Right ventricle myocardium superior (tissue), 1 donor: Measurements from ENCODE around the gene SYNE1. TPM values are rescaled to one million over a fixed set of nuclear protein-coding genes. Genes with fewer than 3 reads are reported as not detected.
A peak's percentile ranks its signal among the peaks of the same experiment; 100 is the strongest.
"Not testable (repeated sequence)": the region's sequence is repeated elsewhere in the genome, so short reads cannot be mapped to it uniquely, and the experiment has no call there.

Experiments used
- ATAC-seq: fragments of 200-7000 bp; cut with Tn5 transposase; one replicate; pipeline ENCODE4 v1.9.1; 2020; ENCODE audit warnings: mild to moderate bottlenecking; ENCODE audit not compliant: poor library complexity
- DNase-seq: peaks from one replicate; pipeline ENCODE4 v3.0.0-alpha.2; 2020
- intact Hi-C: fragments of 100-400 bp; cut with DNase I; formaldehyde crosslinking; loops from one replicate; pipeline ENCODE4 v1.11.2; 2022
- long read RNA-seq: library from polyadenylated mRNA; unstranded; transcript quantifications from one replicate; pipeline ENCODE4 v2.0.0, GENCODE V29; 2021
- total RNA-seq: library from RNA; stranded (reverse); fragmentation: NEBNext Ultra II Directional; extraction: Animal tissue kit (Norgen Biotek cat#: 25700); gene quantifications from one replicate; pipeline ENCODE4 v1.2.1, GENCODE V29; 2021
- donor health status: DM: no; HTN: yes; CAD: no; lungs with severe emphysema.

SYNE1 gene, protein sequence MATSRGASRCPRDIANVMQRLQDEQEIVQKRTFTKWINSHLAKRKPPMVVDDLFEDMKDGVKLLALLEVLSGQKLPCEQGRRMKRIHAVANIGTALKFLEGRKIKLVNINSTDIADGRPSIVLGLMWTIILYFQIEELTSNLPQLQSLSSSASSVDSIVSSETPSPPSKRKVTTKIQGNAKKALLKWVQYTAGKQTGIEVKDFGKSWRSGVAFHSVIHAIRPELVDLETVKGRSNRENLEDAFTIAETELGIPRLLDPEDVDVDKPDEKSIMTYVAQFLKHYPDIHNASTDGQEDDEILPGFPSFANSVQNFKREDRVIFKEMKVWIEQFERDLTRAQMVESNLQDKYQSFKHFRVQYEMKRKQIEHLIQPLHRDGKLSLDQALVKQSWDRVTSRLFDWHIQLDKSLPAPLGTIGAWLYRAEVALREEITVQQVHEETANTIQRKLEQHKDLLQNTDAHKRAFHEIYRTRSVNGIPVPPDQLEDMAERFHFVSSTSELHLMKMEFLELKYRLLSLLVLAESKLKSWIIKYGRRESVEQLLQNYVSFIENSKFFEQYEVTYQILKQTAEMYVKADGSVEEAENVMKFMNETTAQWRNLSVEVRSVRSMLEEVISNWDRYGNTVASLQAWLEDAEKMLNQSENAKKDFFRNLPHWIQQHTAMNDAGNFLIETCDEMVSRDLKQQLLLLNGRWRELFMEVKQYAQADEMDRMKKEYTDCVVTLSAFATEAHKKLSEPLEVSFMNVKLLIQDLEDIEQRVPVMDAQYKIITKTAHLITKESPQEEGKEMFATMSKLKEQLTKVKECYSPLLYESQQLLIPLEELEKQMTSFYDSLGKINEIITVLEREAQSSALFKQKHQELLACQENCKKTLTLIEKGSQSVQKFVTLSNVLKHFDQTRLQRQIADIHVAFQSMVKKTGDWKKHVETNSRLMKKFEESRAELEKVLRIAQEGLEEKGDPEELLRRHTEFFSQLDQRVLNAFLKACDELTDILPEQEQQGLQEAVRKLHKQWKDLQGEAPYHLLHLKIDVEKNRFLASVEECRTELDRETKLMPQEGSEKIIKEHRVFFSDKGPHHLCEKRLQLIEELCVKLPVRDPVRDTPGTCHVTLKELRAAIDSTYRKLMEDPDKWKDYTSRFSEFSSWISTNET (N-terminal part only)
- 80.1 TPM for total RNA-seq
- long read RNA-seq, transcript SYNE1-203 (18 exons, 3,154 nt) = major isoform, 13 of 41 reads
- long read RNA-seq, partial matches to known transcripts = 16 of 41 reads
- long read RNA-seq, other reads (novel, unspliced or antisense) = 10 of 41 reads

DNA sequence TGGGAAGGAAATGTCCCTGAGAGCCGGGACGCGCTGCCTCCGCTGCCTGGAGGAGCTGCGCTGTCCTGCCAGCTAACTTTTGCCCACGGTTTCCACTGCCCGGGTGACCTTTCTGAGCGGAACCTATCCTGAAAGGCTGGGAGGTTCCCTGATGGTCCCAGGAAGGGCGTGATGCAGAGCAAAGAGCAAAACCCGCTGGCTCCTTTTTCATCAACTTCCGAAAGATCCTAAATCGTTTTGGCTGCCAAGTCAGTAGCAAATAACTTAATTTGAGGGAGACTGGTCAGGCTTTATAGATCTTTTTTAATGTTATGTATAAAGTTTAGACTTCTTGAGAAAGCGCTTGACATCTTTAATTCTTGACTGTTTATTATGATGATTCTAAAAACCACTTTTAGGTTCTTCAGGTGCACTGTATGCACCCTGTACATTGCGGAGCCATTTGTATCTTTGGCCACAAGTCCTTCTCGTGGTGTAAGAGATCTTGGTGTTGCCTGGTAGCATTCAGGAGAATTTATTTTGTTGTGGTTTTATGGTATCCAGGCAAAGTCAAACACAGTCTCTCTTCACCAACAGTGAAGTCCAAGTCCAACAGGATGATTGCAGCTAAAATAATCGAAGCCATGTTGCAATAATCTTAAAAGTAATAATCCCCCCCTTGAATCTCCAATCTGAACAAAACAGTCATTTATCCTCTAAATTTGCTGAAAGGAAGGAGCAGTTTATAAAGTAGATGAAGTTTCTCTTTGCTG lies at the start of gene SYNE1:
TSS of gene SYNE1 (minus strand) at position 67 of the 752 bp plus-strand sequence. CDS start 9,031 bp downstream, outside the sequence.
- ATAC-seq (peak; percentile 26), DNase-seq (no peak)
- intact Hi-C loops = no loop called here

DNA sequence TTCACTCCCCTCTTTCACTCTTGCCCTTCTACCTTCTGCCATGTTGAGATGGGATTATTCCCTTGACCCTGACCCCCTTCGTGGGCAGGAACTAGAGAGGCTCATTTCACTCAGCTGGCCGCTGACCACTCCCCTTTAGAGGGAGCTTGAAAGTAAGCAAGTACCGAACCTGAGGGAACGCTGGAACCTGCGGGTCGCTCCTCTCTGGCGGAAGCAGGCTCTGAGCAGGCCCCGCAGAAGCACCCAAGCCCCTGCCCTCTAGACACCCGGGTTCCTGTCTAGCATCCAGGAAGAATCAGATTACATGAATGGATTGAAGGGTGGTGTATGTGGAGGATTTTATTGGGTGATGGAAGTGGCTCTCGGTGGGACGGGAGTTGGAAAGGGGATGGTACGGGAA lies 48.7 kb upstream of the SYNE1 start:
- DNase-seq = no peak
- no peak for ATAC-seq

DNA sequence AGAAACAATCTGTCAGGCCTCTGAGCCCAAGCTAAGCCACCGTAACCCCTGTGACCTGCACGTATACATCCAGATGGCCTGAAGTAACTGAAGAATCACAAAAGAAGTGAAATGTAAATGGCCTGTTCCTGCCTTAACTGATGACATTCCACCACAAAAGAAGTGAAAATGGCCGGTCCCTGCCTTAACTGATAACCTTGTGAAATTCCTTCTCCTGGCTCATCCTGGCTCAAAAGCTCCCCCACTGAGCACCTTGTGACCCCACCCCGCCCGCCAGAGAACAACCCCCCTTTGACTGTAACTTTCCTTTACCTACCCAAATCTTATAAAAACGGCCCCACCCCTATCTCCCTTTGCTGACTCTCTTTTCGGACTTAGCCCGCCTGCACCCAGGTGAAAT lies 45.8 kb upstream of the SYNE1 start:
- DNase-seq, intact Hi-C loops, ATAC-seq: not testable (repeated sequence)

More for the DNA sequence above, 48.7 kb upstream of the SYNE1 start:
- intact Hi-C loops = no loop called here

DNA sequence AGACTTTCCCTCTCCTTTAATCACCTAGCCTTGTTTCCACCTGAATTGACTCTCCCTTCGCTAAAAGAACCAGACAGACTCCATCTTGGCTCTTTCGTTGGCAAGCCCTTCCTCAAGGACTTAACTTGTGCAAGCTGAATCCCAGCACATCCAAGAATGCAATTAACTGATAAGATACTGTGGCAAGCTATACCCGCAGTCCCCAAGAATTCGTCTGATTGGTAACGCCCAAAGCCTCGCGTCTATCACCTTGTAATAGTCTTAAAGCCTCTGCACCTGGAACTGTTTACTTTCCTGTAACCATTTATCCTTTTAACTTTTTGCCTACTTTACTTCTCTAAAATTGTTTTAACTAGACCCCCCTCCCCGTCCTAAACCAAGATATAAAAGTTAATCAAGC lies 45.0 kb upstream of the SYNE1 start:
- intact Hi-C loops = no loop called here
- DNase-seq (no peak), ATAC-seq (no peak)

DNA sequence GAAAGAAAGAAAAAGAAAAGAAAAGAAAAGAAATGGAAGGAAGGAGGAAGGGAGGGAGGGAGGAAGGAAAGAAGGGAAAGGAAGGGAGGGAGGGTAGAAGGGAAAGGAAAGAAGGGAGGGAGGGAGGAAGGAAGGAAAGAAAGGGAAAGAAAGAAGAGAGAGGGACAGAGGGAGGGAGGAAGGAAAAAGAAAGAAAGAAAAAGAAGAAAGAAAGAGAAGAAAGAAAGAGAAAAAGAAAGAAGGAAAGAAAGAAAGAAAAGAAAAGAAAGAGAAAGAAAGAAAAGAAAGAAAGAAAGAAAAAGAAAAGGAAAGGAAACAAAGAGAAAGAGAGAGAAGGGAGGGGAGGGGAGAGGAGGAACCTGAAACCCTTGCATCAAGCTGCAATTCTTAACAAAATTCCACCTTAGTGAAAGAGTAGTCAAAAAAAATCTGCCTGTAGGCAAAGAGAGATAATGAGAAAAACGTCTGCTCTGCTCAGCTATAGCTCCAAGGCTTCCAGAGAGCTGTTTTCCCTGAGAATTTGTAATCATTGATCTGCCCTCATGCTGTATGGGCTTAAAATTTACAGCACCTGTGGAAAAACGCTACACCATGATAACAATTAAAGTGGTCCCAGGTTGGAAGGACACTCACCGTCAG lies 43.8 kb upstream of the SYNE1 start:
- intact Hi-C loops = no loop called here
- DNase-seq (no peak), ATAC-seq (no peak)

DNA sequence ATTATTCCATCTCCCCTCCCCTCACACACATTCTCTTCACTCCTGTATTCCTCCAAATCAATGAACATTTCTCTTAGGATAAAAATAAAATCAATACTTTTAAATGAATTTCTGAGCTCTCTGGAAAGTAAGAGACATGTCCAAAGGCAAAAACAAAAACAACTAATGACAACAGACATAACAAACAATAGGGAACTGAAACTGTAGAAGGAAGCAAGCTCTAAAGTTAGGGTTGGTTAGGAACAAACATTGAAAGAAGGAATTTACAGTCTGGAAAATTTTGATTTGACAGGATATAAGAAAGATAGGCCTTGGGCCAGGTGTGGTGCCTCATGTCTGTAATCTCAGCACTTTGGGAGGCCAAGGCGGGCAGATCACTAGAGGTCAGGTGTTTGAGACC lies 43.0 kb upstream of the SYNE1 start:
- ATAC-seq = no peak
- no peak for DNase-seq
- intact Hi-C loops = no loop called here

DNA sequence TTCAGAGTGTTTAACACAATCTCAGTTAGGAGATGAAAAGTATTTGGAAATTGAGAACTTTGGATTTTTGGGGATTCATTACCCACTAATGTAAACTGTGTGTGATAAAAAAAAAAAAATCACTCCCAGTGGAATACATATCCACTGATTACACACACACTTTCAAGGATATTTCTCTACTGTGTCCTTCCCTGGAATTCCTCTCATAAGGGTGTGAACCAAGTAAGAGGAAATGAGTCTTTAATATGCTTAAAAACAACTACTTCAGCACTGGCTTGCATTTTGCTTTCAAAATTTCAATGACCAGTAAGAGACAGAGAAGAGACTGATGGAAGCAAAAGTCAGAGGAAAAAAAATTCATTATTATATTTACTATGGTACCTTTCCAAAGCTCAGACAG lies 36.1 kb upstream of the SYNE1 start:
- no peak for DNase-seq
- ATAC-seq = no peak
- intact Hi-C loops = no loop called here

DNA sequence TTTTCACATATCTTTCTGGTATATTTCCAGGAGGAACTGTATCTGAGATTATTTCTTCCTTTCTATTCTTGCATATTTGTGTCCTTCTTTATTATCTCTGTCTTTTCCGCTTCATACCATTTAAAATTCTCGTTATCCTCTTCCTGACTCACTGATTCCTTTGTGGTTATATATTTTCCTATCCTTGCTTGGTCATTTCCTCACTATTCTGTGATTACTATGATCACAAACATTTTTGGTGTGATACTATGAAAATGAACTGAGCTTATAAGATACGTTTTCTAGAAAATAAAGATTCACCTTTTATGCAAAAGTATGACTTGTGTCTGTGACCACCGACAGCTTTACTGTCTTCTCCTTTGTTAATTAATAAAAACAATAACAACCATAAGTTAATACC lies 34.0 kb upstream of the SYNE1 start:
- DNase-seq (no peak), ATAC-seq (no peak)
- intact Hi-C loops = no loop called here

DNA sequence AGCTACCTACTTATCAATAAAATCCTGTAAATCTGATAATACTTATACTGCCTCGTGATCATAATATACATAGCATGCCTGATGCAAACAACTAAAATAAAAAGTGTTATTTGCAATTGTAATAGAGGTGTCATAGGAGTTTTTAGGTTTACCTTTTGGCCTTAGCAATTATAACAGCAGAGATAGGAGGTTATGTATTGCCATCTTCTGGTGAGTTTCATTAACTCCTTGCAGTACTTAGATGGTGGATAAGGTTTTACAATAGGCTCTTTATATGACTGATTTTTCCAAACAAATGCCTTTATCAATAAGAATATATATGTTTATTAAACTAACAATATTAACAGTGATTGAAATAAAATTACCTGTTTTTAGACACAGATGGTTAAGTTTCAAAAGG lies 32.7 kb upstream of the SYNE1 start:
- no peak for ATAC-seq
- intact Hi-C loops = no loop called here

DNA sequence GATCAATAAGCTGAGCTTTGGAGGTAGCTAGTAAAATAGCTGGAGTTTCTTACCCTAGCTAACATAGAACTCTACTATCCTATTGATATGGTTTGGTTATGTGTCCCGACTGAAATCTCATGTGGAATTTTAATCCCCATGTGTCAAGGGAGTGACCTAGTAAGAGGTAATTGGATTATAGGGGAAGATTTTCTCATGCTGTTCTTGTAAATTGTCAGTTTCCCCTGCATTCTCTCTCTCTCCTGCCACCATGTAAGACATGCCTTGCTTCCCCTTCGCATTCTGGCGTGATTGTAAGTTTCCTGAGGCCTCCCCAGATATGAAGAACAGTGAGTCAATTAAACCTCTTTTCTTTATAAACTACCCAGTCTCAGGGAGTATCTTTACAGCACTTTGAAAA lies 24.6 kb upstream of the SYNE1 start:
- DNase-seq (no peak), ATAC-seq (no peak)
- intact Hi-C loops = no loop called here

More for the DNA sequence above, 32.7 kb upstream of the SYNE1 start:
- DNase-seq = no peak

DNA sequence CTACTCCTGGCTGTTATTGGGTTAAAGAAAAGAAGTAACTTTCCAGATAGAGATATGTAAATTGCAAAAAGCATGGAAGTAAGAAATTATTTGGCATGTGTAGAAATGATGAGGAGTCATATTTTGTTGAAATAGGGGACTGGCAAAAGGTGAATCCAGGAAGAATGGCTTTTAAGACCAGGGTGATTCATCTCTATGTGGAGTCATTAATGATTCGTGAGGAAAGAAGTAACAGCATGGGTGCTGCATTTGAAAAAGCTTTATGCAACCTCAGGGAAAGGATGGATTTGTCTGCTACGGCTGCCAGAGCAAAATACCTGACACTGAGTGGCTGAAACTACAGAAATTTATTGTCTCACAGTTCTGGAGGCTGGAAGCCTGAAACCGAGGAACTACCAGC lies 14.8 kb upstream of the SYNE1 start:
- ATAC-seq = no peak
- intact Hi-C loops = no loop called here

DNA sequence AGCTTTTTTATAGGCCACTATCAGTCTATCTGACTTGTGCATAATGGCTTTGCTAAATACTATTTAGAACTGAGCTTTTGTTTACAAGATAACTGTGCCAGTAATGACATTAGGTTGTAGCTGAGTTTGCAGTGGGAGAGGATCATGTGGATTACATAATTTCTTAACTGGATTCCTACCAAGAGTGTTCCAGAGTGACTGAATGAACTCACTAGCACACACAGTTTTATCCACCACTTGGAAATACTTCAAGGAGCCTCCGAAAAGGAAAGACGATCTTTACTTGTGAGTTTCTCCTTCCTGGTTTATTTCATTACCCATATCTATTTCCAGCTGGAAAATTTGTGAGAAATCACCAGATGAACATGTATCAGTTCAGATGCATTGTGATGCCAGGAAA lies 10.9 kb upstream of the SYNE1 start:
- intact Hi-C loops = no loop called here
- DNase-seq (no peak), ATAC-seq (peak; percentile 82)

More for the DNA sequence above, 14.8 kb upstream of the SYNE1 start:
- no peak for DNase-seq

DNA sequence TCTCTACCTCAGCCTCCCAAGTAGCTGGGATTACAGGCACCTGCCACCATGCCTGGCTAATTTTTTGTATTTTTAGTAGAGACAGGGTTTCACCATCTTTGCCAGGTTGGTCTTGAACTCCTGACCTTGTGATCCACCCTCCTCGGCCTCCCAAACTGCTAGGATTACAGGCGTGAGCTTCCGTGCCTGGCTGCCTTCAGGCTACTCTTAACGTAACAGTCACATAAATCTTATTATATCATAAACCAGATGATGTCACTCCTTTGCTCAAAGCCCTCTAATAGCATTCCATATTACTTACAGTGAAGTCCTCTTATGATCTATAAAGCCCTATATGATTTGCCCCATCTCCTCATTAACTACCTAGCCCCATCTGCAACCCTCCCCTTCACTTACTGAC lies 9.6 kb upstream of the SYNE1 start:
- ATAC-seq, intact Hi-C loops, DNase-seq: not testable (repeated sequence)

DNA sequence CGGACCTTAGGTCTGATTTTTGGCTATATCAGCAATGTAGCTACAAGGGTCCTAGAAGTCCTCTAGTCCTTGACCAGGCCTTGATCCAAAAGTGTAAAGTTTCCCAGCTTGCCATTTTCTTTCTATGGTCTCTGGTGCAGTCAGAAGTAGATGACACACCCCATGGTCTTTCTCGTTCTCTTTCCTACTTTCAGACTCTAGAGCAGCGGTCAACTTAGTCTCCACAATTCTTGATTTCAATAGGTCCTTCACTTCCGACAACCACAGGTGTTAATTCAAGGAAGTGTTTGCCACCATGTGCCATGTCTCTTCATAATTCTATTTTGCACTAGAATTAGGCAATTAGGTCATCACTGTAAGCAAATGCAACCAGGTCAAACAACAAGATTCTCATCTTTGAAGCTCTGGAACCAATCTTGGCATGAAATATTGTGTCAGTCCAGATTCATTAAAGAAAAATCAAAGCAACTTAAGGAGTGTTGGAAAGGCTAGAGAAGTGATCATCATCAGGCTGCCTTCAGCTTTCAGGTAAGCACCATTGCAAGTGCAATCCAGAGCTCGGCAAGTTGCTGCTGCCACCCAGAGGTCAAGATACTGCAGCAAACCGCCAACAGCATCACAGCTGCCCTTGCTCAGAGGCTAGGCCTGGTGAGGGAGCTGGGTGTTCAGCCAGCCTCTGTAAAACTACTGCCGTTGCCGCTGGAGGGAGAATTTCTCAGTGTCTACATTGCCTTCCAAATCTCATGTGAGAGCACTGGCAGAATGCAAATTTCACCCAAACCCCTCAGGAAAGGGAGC lies 5.6 kb upstream of the SYNE1 start:
- intact Hi-C loops = loop anchor here (2.0 kb wide), 1 partner anchor 90 kb away; no protein-coding TSS in a partner anchor
- peak; percentile 71 for DNase-seq
- ATAC-seq = peak; percentile 80

DNA sequence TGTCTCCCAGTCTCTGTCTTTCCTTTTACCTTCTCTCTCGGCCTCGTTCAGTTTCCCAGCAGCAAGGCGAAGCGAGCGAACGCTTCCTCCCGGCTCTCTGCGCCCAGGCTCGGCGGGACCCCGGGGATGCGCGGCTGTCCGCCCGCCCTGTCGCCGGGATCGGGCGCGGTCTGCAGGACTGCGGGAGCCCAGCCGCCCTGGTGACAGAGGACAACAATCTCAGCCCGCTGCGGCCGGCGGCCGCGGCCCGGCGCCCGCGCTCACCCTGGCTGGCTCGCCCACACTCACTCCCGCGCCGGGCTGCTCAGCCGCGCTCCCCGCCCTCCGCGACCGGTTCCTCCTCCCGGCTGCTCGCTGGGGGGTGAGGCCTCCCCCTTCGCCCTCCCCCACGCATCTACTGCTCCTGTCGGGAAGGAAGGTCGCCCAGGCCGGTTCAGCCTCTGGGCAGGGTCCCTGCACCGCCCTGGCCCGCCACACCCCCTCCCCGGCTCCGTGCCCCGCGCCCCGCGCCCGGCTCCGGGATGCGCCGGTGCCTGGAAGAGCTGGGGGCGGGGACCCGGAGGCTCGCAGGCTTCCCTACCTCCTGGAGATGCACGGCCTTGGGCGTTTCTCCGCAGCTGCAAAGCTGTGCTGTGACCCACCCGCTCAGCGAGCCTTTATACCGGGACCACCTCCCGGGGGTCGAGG lies 410 bp downstream of the SYNE1 start:
- intact Hi-C loops = no loop called here
- peak; percentile 72 for DNase-seq
- peak; percentile 88 for ATAC-seq

DNA sequence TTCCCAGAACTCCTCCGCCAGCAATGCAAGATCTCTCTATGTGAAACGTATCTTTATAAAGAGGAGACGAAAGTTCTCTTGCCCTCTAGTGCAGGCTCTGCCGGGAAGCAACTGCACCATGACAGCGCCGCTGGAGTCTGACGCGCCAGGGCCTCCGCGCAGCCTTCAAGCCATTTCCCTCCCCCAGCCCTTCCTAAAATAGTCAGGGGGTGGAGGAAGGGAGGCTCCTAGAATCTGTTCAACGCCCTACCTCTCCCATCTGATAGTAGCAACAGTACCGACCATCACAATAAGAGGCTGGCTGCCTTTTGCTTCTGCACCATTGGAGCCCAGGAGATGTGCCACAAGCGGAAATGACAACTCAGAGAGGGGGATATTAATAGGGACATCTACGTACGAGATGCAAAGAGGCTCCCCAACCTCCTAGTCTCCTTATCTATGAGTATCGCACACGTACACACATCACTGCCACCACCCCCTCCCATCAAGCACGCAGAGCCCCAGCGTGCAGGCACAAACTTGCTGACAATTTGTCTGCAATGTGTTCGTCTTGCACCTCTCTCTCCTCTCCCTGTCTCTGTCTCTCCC lies 1.0 kb downstream of the SYNE1 start:
- intact Hi-C loops = no loop called here
- ATAC-seq = peak; percentile 79
- DNase-seq = peak; percentile 56
